Epithelial cell of prostate (primary cell): ENCODE measurements around the gene PLCD1.
"Not testable (repeated sequence)": the region's sequence is repeated elsewhere in the genome, so short reads cannot be mapped to it uniquely, and the experiment has no call there.

Experiments
- DNase-seq: peaks from one replicate; pipeline ENCODE4 v3.0.0-alpha.2; 2011; ENCODE audit warnings: low read depth, low spot score
- H3K27ac ChIP-seq: fragments of 450-650 bp; 2 replicates; pipeline ENCODE4 v1.5.1; 2017; ENCODE audit warnings: mild to moderate bottlenecking

Gene PLCD1

GRCh38 chr3:37990527-37990926 lies 38.9 kb downstream of the PLCD1 start, which contains the start of gene VILL:
Gene VILL, plus strand, starts transcription at chr3:37990786. Its CDS starts 2,887 bp downstream, at chr3:37993673.
- DNase-seq, result no peak
- H3K27ac ChIP-seq, result peak within 1 kb of the TSS; percentile 69

- DNase-seq, result no peak
- H3K27ac ChIP-seq, result no peak overlapping the region
Observed at GRCh38 chr3:37989821-37990480, 39.5 kb downstream of the PLCD1 start.

- H3K27ac ChIP-seq, result no peak overlapping the region
- no peak for DNase-seq
Observed at GRCh38 chr3:37988931-37989525, 40.4 kb downstream of the PLCD1 start.

GRCh38 chr3:37988376-37988775 lies 41.1 kb downstream of the PLCD1 start:
- not testable (repeated sequence) for H3K27ac ChIP-seq, DNase-seq

GRCh38 chr3:37987751-37988179 lies 41.7 kb downstream of the PLCD1 start:
- no peak for DNase-seq
- H3K27ac ChIP-seq, result no peak overlapping the region

GRCh38 chr3:37987315-37987697 lies 42.1 kb downstream of the PLCD1 start:
- H3K27ac ChIP-seq, result no peak overlapping the region
- DNase-seq, result no peak

GRCh38 chr3:37986479-37987314 lies 42.7 kb downstream of the PLCD1 start:
- H3K27ac ChIP-seq, result no peak overlapping the region
- no peak for DNase-seq

- H3K27ac ChIP-seq, result peak overlapping the region; percentile 16
- no peak for DNase-seq
Observed at GRCh38 chr3:37985637-37986320, 43.7 kb downstream of the PLCD1 start.

GRCh38 chr3:37984596-37984995 lies 44.8 kb downstream of the PLCD1 start:
- DNase-seq, result no peak
- H3K27ac ChIP-seq, result no peak overlapping the region

- no peak overlapping the region for H3K27ac ChIP-seq
Observed at GRCh38 chr3:37984051-37984450, 45.4 kb downstream of the PLCD1 start.

GRCh38 chr3:37982331-37982730 lies 47.1 kb downstream of the PLCD1 start:
- H3K27ac ChIP-seq, result no peak overlapping the region
- DNase-seq, result no peak

More at GRCh38 chr3:37984051-37984450, 45.4 kb downstream of the PLCD1 start:
- DNase-seq, result no peak

- H3K27ac ChIP-seq, result no peak overlapping the region
- no peak for DNase-seq
Observed at GRCh38 chr3:37981348-37981664, 48.1 kb downstream of the PLCD1 start.

GRCh38 chr3:37980462-37981347 lies 48.7 kb downstream of the PLCD1 start:
- no peak for DNase-seq
- no peak overlapping the region for H3K27ac ChIP-seq

- no peak overlapping the region for H3K27ac ChIP-seq
- DNase-seq, result no peak
Observed at GRCh38 chr3:37979541-37980461, 49.6 kb downstream of the PLCD1 start.

GRCh38 chr3:37974121-37975083 lies 55.0 kb downstream of the PLCD1 start:
- no peak overlapping the region for H3K27ac ChIP-seq
- DNase-seq, result no peak

GRCh38 chr3:37973246-37974054 lies 56.0 kb downstream of the PLCD1 start:
- H3K27ac ChIP-seq, result no peak overlapping the region
- DNase-seq, result no peak

- H3K27ac ChIP-seq, DNase-seq: not testable (repeated sequence)
Observed at GRCh38 chr3:37972056-37972455, 57.4 kb downstream of the PLCD1 start.
